Choroid plexus epithelial cell (primary cell): ENCODE measurements around the gene RNFT2.
A peak's percentile ranks its signal among the peaks of the same experiment; 100 is the strongest.

Experiments
- DNase-seq: peaks from one replicate; pipeline ENCODE4 v3.0.0-alpha.2; 2010; ENCODE audit warnings: low read depth
- H3K4me3 ChIP-seq: 2 replicates; pipeline ENCODE4 v1.5.1; 2011; ENCODE audit warnings: low read depth, mild to moderate bottlenecking, control low read depth, low read length, moderate library complexity
- CTCF ChIP-seq: conservative IDR thresholded peaks from 2 replicates; pipeline ENCODE4 v1.5.1; 2011; ENCODE audit warnings: low read depth, mild to moderate bottlenecking, control low read depth, inconsistent platforms, low read length, moderate library complexity

The RNFT2 gene

GRCh38 chr12:116882742-116883141 lies 144.6 kb downstream of the RNFT2 start:
- H3K4me3 ChIP-seq, result no peak overlapping the region
- peak; percentile 52 for TF ChIP-seq CTCF
- DNase-seq, result peak; percentile 62

- no peak overlapping the region for H3K4me3 ChIP-seq
- no peak for DNase-seq
- no peak for TF ChIP-seq CTCF
Observed at GRCh38 chr12:116884871-116885270, 146.8 kb downstream of the RNFT2 start.

GRCh38 chr12:116885491-116885890 lies 147.4 kb downstream of the RNFT2 start:
- DNase-seq, result no peak
- no peak for TF ChIP-seq CTCF
- H3K4me3 ChIP-seq, result no peak overlapping the region

GRCh38 chr12:116887244-116887643 lies 149.1 kb downstream of the RNFT2 start:
- no peak overlapping the region for H3K4me3 ChIP-seq
- no peak for TF ChIP-seq CTCF
- DNase-seq, result no peak

- no peak for DNase-seq
- H3K4me3 ChIP-seq, result no peak overlapping the region
- no peak for TF ChIP-seq CTCF
Observed at GRCh38 chr12:116887897-116888296, 149.8 kb downstream of the RNFT2 start.

GRCh38 chr12:116890330-116890729 lies 152.2 kb downstream of the RNFT2 start:
- DNase-seq, result no peak

More at GRCh38 chr12:116890330-116890729, 152.2 kb downstream of the RNFT2 start:
- no peak overlapping the region for H3K4me3 ChIP-seq
- no peak for TF ChIP-seq CTCF
